A549 (cell line): ENCODE results near the gene TM4SF4. TPM values are rescaled to one million over a fixed set of nuclear protein-coding genes. Genes with fewer than 3 reads are reported as not detected.
A peak's percentile ranks its signal among the peaks of the same experiment; 100 is the strongest.

ENCODE experiments used
- ATAC-seq, 2 experiments: fragments of 200-7000 bp in 1 of 2; fragments of >200 bp in 1 of 2; cut with Nextera tagmentation in 1 of 2; cut with Tn5 transposase in 1 of 2; 3 replicates each; pipeline versions ENCODE4 v1.8.0 to v1.9.1; 2018 to 2020; ENCODE audit warnings: mild to moderate bottlenecking in 1 of 2, moderate library complexity in 1 of 2
- CTCF ChIA-PET: fragments of 300-600 bp; sonication (Branson Sonifier 250); formaldehyde crosslinking; extraction: SDS; loops from one replicate; lab custom pipeline; 2021; ENCODE audit warnings: antibody characterized with exemption, inconsistent platforms; lab: Yijun Ruan, JAX
- POLR2A ChIA-PET: fragments of 350-600 bp; formaldehyde crosslinking; extraction: SDS; loops from one replicate; lab custom pipeline; 2021; ENCODE audit warnings: antibody characterized with exemption, inconsistent platforms; lab: Yijun Ruan, JAX
- DNase-seq, 2 experiments: peaks; one replicate each; pipeline versions ENCODE4 v3.0.0 to v3.0.0-alpha.2; 2011 to 2016; ENCODE audit warnings: low read depth in 1 of 2, low spot score in 1 of 2
- FAIRE-seq: peaks from 2 replicates; lab custom pipeline; 2011; peaks lifted over from hg19 to GRCh38; lab: Jason Lieb, UNC
- H3K27ac ChIP-seq, 2 experiments: fragments of >200 bp; sonication (Bioruptor Twin); formaldehyde crosslinking; 3 replicates each; pipeline ENCODE4 v1.5.1; 2016 to 2017
- H3K4me1 ChIP-seq: fragments of >200 bp; sonication (Bioruptor Twin); formaldehyde crosslinking; 3 replicates; pipeline ENCODE4 v1.6.1; 2016
- H3K4me2 ChIP-seq: fragments of >200 bp; sonication (Bioruptor Twin); formaldehyde crosslinking; 3 replicates; pipeline ENCODE4 v1.6.1; 2016
- H3K4me3 ChIP-seq: fragments of >200 bp; sonication (Bioruptor Twin); formaldehyde crosslinking; 3 replicates; pipeline ENCODE4 v1.5.1; 2016
- H3K9me3 ChIP-seq: fragments of >200 bp; sonication (Bioruptor Twin); formaldehyde crosslinking; 3 replicates; pipeline ENCODE4 v1.6.1; 2016
- BHLHE40 ChIP-seq: IDR thresholded peaks from 2 replicates; pipeline ENCODE4 v1.6.1; 2012; ENCODE audit warnings: low read depth, low read length, inconsistent platforms
- EHF ChIP-seq: fragments of 250-450 bp; sonication (Bioruptor Pico); IDR thresholded peaks from 2 replicates; pipeline ENCODE4 v1.5.0; 2020; ENCODE audit warnings: mild to moderate bottlenecking
- EP300 ChIP-seq, 2 experiments: fragments of >200 bp; sonication (Bioruptor Twin); formaldehyde crosslinking; IDR thresholded peaks; 2 replicates in 1 of 2; 3 replicates in 1 of 2; pipeline ENCODE4 v1.6.1; 2016 to 2017
- FOSL2 ChIP-seq, 2 experiments: fragments of 450-650 bp in 1 of 2; fragments of >200 bp in 1 of 2; sonication (Bioruptor Twin) in 1 of 2; formaldehyde crosslinking; IDR thresholded peaks; 2 replicates each; pipeline versions ENCODE4 v1.5.0 to v1.6.1; 2016 to 2020; ENCODE audit warnings: mild to moderate bottlenecking in 1 of 2, moderate library complexity in 1 of 2
- FOXS1 ChIP-seq: fragments of 250-450 bp; sonication (Bioruptor Pico); IDR thresholded peaks from 2 replicates; pipeline ENCODE4 v1.5.0; 2020; ENCODE audit warnings: mild to moderate bottlenecking, moderate library complexity
- GATA3 ChIP-seq: IDR thresholded peaks from 2 replicates; pipeline ENCODE4 v1.6.1; 2012; ENCODE audit warnings: borderline replicate concordance
- HOXB13 ChIP-seq: fragments of 250-450 bp; sonication (Bioruptor Pico); IDR thresholded peaks from 2 replicates; pipeline ENCODE4 v1.5.0; 2020; ENCODE audit warnings: low read depth, mild to moderate bottlenecking, moderate library complexity
- HOXB5 ChIP-seq: fragments of 250-450 bp; sonication (Bioruptor Pico); IDR thresholded peaks from 2 replicates; pipeline ENCODE4 v1.5.0; 2020; ENCODE audit warnings: mild to moderate bottlenecking, moderate library complexity
- JUNB ChIP-seq: fragments of >200 bp; sonication (Bioruptor Twin); formaldehyde crosslinking; IDR thresholded peaks from 2 replicates; pipeline ENCODE4 v1.6.1; 2016
- MAFK ChIP-seq: fragments of 450-650 bp; IDR thresholded peaks from 2 replicates; pipeline ENCODE4 v1.6.1; 2014; ENCODE audit not compliant: partially characterized antibody
- NFE2L2 ChIP-seq: fragments of 150-350 bp; conservative IDR thresholded peaks from 2 replicates; pipeline ENCODE4 v1.6.1; 2014; ENCODE audit warnings: low read length
- NPAS2 ChIP-seq: fragments of 250-450 bp; sonication (Bioruptor Pico); IDR thresholded peaks from 2 replicates; pipeline ENCODE4 v1.8.0; 2022; ENCODE audit warnings: mild to moderate bottlenecking, moderate library complexity, borderline replicate concordance
- POLR2A ChIP-seq: IDR thresholded peaks from 2 replicates; pipeline ENCODE4 v1.6.1; 2012; ENCODE audit warnings: mild to moderate bottlenecking, low read length
- POLR2AphosphoS2 ChIP-seq: conservative IDR thresholded peaks from 2 replicates; pipeline ENCODE4 v1.6.1; 2012; ENCODE audit warnings: low read length, improper control_type of control experiment, inconsistent platforms
- RAD21 ChIP-seq, 2 experiments: fragments of >200 bp in 1 of 2; sonication (Bioruptor Twin) in 1 of 2; formaldehyde crosslinking in 1 of 2; IDR thresholded peaks in 1 of 2; conservative IDR thresholded peaks in 1 of 2; 2 replicates in 1 of 2; 3 replicates in 1 of 2; pipeline ENCODE4 v1.6.1; 2012 to 2018; ENCODE audit warnings: inconsistent platforms in 1 of 2
- RCOR1 ChIP-seq: fragments of 150-350 bp; IDR thresholded peaks from 2 replicates; pipeline ENCODE4 v1.6.1; 2014; ENCODE audit warnings: antibody characterized with exemption, low read length, low read depth
- SREBF2 ChIP-seq: fragments of 450-650 bp; IDR thresholded peaks from 2 replicates; pipeline ENCODE4 v1.6.1; 2014; ENCODE audit warnings: mild to moderate bottlenecking, moderate library complexity
- ZNF302 ChIP-seq: fragments of 250-450 bp; sonication (Bioruptor Pico); IDR thresholded peaks from 2 replicates; pipeline ENCODE4 v1.9.0; 2021; ENCODE audit warnings: inconsistent platforms, mild to moderate bottlenecking, moderate library complexity
- WGBS: methylation state at CpG from one replicate; pipeline ENCODE4 v1.1.6; 2017; ENCODE audit errors: missing lambda C conversion rate; 5-methylcytosine and 5-hydroxymethylcytosine counted together
- polyA plus RNA-seq, 4 experiments: library from polyadenylated mRNA; depleted of rRNA in 3 of 4; stranded (reverse); fragments of >200 nt; fragmentation: RNase III in 1 of 4; extraction: RNeasy Plus Mini Kit Qiagen cat#74134 plus additional on column Dnase treatment in 1 of 4; gene quantifications; 2 replicates in 3 of 4; 3 replicates in 1 of 4; pipeline ENCODE4 v1.2.3, GENCODE V29; 2011 to 2017
- TF ChIP-seq, protein P1 (sequence below): IDR thresholded peaks from 2 replicates; pipeline ENCODE4 v1.6.1; 2012
- TF ChIP-seq, protein P2 (sequence below): fragments of 250-450 bp; sonication (Bioruptor Pico); IDR thresholded peaks from 2 replicates; pipeline ENCODE4 v1.5.0; 2020; ENCODE audit warnings: low read depth, mild to moderate bottlenecking, moderate library complexity
- TF ChIP-seq, protein P3 (sequence below): fragments of 450-650 bp; IDR thresholded peaks from 2 replicates; pipeline ENCODE4 v1.6.1; 2014; ENCODE audit warnings: antibody characterized with exemption
- TF ChIP-seq, protein P4 (sequence below): fragments of 200-600 bp; sonication (generic); IDR thresholded peaks from 2 replicates; pipeline ENCODE4 v1.6.1; 2016; ENCODE audit warnings: antibody characterized with exemption, mild to moderate bottlenecking, moderate library complexity
- TF ChIP-seq, protein P5 (sequence below): fragments of 250-450 bp; sonication (Bioruptor Pico); IDR thresholded peaks from 2 replicates; pipeline ENCODE4 v1.5.0; 2021; ENCODE audit warnings: mild to moderate bottlenecking, moderate library complexity, borderline replicate concordance

The TM4SF4 gene
- polyA plus RNA-seq, 2 of the 4 experiments (the other 2 are of a cell fraction): 17.4 to 45.2 TPM

DNA sequence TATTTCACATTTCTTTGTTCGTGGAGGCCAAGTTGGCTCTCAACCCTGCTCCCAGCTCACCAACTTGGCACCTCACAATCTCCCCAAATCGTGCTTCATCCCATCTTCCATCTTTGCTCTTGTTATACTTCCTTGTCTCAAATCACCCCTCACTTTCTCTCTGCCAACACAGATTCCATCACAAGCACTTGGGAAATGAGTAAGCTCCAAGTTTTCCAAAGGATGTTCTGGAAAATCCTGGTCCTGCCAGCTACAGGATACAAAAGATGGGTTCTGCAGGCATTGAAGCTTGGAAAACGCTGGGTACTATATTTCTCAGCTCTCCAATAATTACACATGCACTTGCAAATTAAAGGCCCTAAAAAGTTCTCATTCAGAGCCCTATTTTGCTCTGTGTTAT lies 4.1 kb upstream of the TM4SF4 start:
- peaks cover 66% of the 10 kb centered on the region for H3K4me1 ChIP-seq
- DNase-seq (no peak), FAIRE-seq (no peak), ATAC-seq (no peak)
- H3K27ac ChIP-seq: peak overlapping the region; percentile 42 to 68; a peak in 5 of 6 replicates
- no peak overlapping the region for H3K4me3 ChIP-seq
- no peak overlapping the region for H3K4me2 ChIP-seq
- ChIA-PET POLR2A (no interaction called here), CTCF (interaction anchor here (0.9 to 2.1 kb wide), 5 partner anchors 9 to 121 kb away, joined by 3 to 9 read pairs (median 3); no protein-coding TSS in a partner anchor)
- WGBS: 73% methylated on average over 3 of the region's 3 CpGs
- TF ChIP-seq, protein P1, sequence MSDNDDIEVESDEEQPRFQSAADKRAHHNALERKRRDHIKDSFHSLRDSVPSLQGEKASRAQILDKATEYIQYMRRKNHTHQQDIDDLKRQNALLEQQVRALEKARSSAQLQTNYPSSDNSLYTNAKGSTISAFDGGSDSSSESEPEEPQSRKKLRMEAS: no peak
- TF ChIP-seq JUNB (no peak), RAD21 (conservative IDR thresholded peaks at IDR 0.05 in 1 of 2, IDR thresholded peaks at IDR 0.05 in 1 of 2) (no peak), POLR2A (no peak), ZNF302 (no peak), NFE2L2 (no peak), HOXB13 (CRISPR knock-in tag) (no peak), POLR2AphosphoS2 (no peak), SREBF2 (no peak), MAFK (no peak), RCOR1 (no peak), BHLHE40 (no peak), HOXB5 (no peak)
- TF ChIP-seq, protein P2, sequence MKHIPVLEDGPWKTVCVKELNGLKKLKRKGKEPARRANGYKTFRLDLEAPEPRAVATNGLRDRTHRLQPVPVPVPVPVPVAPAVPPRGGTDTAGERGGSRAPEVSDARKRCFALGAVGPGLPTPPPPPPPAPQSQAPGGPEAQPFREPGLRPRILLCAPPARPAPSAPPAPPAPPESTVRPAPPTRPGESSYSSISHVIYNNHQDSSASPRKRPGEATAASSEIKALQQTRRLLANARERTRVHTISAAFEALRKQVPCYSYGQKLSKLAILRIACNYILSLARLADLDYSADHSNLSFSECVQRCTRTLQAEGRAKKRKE (CRISPR knock-in tag): no peak
- TF ChIP-seq, protein P3, sequence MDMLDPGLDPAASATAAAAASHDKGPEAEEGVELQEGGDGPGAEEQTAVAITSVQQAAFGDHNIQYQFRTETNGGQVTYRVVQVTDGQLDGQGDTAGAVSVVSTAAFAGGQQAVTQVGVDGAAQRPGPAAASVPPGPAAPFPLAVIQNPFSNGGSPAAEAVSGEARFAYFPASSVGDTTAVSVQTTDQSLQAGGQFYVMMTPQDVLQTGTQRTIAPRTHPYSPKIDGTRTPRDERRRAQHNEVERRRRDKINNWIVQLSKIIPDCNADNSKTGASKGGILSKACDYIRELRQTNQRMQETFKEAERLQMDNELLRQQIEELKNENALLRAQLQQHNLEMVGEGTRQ: no peak
- TF ChIP-seq, protein P4, sequence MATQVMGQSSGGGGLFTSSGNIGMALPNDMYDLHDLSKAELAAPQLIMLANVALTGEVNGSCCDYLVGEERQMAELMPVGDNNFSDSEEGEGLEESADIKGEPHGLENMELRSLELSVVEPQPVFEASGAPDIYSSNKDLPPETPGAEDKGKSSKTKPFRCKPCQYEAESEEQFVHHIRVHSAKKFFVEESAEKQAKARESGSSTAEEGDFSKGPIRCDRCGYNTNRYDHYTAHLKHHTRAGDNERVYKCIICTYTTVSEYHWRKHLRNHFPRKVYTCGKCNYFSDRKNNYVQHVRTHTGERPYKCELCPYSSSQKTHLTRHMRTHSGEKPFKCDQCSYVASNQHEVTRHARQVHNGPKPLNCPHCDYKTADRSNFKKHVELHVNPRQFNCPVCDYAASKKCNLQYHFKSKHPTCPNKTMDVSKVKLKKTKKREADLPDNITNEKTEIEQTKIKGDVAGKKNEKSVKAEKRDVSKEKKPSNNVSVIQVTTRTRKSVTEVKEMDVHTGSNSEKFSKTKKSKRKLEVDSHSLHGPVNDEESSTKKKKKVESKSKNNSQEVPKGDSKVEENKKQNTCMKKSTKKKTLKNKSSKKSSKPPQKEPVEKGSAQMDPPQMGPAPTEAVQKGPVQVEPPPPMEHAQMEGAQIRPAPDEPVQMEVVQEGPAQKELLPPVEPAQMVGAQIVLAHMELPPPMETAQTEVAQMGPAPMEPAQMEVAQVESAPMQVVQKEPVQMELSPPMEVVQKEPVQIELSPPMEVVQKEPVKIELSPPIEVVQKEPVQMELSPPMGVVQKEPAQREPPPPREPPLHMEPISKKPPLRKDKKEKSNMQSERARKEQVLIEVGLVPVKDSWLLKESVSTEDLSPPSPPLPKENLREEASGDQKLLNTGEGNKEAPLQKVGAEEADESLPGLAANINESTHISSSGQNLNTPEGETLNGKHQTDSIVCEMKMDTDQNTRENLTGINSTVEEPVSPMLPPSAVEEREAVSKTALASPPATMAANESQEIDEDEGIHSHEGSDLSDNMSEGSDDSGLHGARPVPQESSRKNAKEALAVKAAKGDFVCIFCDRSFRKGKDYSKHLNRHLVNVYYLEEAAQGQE: no peak
- TF ChIP-seq, protein P5, sequence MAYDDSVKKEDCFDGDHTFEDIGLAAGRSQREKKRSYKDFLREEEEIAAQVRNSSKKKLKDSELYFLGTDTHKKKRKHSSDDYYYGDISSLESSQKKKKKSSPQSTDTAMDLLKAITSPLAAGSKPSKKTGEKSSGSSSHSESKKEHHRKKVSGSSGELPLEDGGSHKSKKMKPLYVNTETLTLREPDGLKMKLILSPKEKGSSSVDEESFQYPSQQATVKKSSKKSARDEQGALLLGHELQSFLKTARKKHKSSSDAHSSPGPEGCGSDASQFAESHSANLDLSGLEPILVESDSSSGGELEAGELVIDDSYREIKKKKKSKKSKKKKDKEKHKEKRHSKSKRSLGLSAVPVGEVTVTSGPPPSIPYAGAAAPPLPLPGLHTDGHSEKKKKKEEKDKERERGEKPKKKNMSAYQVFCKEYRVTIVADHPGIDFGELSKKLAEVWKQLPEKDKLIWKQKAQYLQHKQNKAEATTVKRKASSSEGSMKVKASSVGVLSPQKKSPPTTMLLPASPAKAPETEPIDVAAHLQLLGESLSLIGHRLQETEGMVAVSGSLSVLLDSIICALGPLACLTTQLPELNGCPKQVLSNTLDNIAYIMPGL (CRISPR knock-in tag): no peak
- H3K9me3 ChIP-seq: no peaks in the 10 kb centered on the region

DNA sequence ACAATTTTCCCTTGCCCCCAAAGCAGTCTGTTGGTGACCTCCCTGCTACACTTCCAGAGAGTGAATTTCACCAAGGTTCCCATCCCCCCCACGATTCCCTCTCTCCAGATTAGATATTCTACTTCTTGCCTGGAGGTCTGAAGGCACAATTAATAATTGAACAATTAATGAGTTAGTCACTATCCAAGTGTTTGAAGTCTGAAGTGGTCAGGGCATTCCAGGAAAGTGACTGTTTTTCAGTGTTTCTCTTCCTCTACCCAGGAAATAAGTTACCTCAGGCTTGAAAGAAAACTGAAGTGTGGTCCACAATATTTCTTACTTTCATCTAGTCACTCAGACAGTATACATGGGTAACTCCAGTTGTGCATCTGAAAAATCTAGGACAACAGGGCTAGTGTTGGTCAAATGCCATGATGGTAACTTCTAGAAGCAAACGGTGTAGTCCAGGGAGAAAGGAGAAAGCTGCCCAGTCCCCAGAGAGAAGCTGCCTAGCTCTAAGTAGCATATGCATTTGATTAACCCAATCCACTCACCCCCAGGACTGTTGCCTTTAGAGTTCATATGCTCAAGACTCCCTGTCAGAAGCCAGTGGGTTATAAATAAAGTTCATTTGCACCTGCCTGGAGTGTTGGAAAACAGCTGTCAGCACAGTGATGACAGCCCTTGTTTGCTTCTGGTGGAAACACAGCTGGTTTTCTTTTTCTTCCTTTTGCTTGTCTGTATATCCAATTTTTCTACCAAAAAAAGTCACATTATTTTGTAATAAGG lies 2.3 kb upstream of the TM4SF4 start:
- 21% methylated on average over 2 of the region's 2 CpGs for WGBS
- DNase-seq (peak in 1 of 2 experiments; percentile 37), FAIRE-seq (no peak), ATAC-seq (no peak)
- peak overlapping the region; percentile 89 to 93 for H3K27ac ChIP-seq
- H3K9me3 ChIP-seq: no peaks in the 10 kb centered on the region
- peak overlapping the region; percentile 89 for H3K4me2 ChIP-seq
- ChIA-PET POLR2A (interaction anchor here (1.1 kb wide), 1 partner anchor 95 kb away, joined by 3 read pairs; the partner anchor contains the start of gene TM4SF1), CTCF (interaction anchor here (0.6 to 2.5 kb wide), 9 partner anchors 15 to 336 kb away, joined by 3 to 9 read pairs (median 3); no protein-coding TSS in a partner anchor)
- no peak overlapping the region for H3K4me3 ChIP-seq
- TF ChIP-seq GATA3 (peak; percentile 60; the same call in 1 of the 2 replicates), EP300 (IDR thresholded peaks at IDR 0.05) (peak in 1 of 2 experiments; percentile 35; a peak in 1 of 5 replicates), FOSL2 (IDR thresholded peaks at IDR 0.05) (0 out of 2 replicates have a peak, but pooled peaks have one; percentile 26), FOSL2 (CRISPR knock-in tag; IDR thresholded peaks at IDR 0.05) (peak; percentile 70), NPAS2 (no peak), NFE2L2 (no peak), EHF (CRISPR knock-in tag) (no peak), FOXS1 (CRISPR knock-in tag) (no peak), JUNB (peak; percentile 60)
- TF ChIP-seq, protein P3: no peak
- H3K4me1 ChIP-seq: peaks cover 76% of the 10 kb centered on the region
